Cortex of kidney (tissue), 1 donor: Measurements from ENCODE around the gene ZDHHC17.
"Not testable (repeated sequence)": the region's sequence is repeated elsewhere in the genome, so short reads cannot be mapped to it uniquely, and the experiment has no call there.

ENCODE experiments used
- DNase-seq: peaks from one replicate; lab custom pipeline; 2025; lab: John Stamatoyannopoulos, UW

The ZDHHC17 gene

GRCh38 chr12:76763746-76764675, at the start of gene ZDHHC17:
Gene ZDHHC17 (plus strand): TSS chr12:76764115. CDS start chr12:76764237, 122 bp downstream.
- DNase-seq, result peak; percentile 76

GRCh38 chr12:76714415-76714814, 49.5 kb upstream of the ZDHHC17 start:
- no peak for DNase-seq

GRCh38 chr12:76714861-76715260, 49.1 kb upstream of the ZDHHC17 start:
- no peak for DNase-seq

- no peak for DNase-seq
Measured at GRCh38 chr12:76715332-76715731, 48.6 kb upstream of the ZDHHC17 start.

GRCh38 chr12:76717314-76717713, 46.6 kb upstream of the ZDHHC17 start:
- no peak for DNase-seq

GRCh38 chr12:76719171-76720041, 44.5 kb upstream of the ZDHHC17 start:
- no peak for DNase-seq

- no peak for DNase-seq
Measured at GRCh38 chr12:76720068-76720467, 43.8 kb upstream of the ZDHHC17 start.

- DNase-seq, result no peak
Measured at GRCh38 chr12:76726626-76727025, 37.3 kb upstream of the ZDHHC17 start.

- DNase-seq, result not testable (repeated sequence)
Measured at GRCh38 chr12:76732188-76732587, 31.7 kb upstream of the ZDHHC17 start.

GRCh38 chr12:76737689-76738088, 26.2 kb upstream of the ZDHHC17 start:
- not testable (repeated sequence) for DNase-seq

- DNase-seq, result no peak
Measured at GRCh38 chr12:76738824-76739579, 24.9 kb upstream of the ZDHHC17 start.

GRCh38 chr12:76739896-76740295, 24.0 kb upstream of the ZDHHC17 start:
- DNase-seq, result no peak

- DNase-seq, result no peak
Measured at GRCh38 chr12:76740501-76740900, 23.4 kb upstream of the ZDHHC17 start.

GRCh38 chr12:76745343-76745742, 18.6 kb upstream of the ZDHHC17 start:
- DNase-seq, result no peak

- no peak for DNase-seq
Measured at GRCh38 chr12:76746516-76746915, 17.4 kb upstream of the ZDHHC17 start.

GRCh38 chr12:76747245-76747644, 16.7 kb upstream of the ZDHHC17 start:
- DNase-seq, result no peak

GRCh38 chr12:76755829-76756379, 8.0 kb upstream of the ZDHHC17 start:
- DNase-seq, result no peak

- no peak for DNase-seq
Measured at GRCh38 chr12:76757694-76758093, 6.2 kb upstream of the ZDHHC17 start.

GRCh38 chr12:76762601-76762980, 1.3 kb upstream of the ZDHHC17 start:
- DNase-seq, result no peak

GRCh38 chr12:76764856-76765255, 941 bp downstream of the ZDHHC17 start:
- no peak for DNase-seq

GRCh38 chr12:76765598-76765997, 1.7 kb downstream of the ZDHHC17 start:
- no peak for DNase-seq

- no peak for DNase-seq
Measured at GRCh38 chr12:76766161-76766560, 2.2 kb downstream of the ZDHHC17 start.
